Epithelial cell of umbilical artery (primary cell): ENCODE measurements around the gene ASH1L. TPM values are rescaled to one million over a fixed set of nuclear protein-coding genes. Genes with fewer than 3 reads are reported as not detected.

ENCODE experiments used
- total RNA-seq: library from RNA; depleted of rRNA; stranded (reverse); fragments of >200 nt; gene quantifications from 2 replicates; pipeline ENCODE4 v1.2.3, GENCODE V29; 2014

ASH1L gene
- 14.6 and 15.0 TPM in 2 replicates for total RNA-seq

DNA sequence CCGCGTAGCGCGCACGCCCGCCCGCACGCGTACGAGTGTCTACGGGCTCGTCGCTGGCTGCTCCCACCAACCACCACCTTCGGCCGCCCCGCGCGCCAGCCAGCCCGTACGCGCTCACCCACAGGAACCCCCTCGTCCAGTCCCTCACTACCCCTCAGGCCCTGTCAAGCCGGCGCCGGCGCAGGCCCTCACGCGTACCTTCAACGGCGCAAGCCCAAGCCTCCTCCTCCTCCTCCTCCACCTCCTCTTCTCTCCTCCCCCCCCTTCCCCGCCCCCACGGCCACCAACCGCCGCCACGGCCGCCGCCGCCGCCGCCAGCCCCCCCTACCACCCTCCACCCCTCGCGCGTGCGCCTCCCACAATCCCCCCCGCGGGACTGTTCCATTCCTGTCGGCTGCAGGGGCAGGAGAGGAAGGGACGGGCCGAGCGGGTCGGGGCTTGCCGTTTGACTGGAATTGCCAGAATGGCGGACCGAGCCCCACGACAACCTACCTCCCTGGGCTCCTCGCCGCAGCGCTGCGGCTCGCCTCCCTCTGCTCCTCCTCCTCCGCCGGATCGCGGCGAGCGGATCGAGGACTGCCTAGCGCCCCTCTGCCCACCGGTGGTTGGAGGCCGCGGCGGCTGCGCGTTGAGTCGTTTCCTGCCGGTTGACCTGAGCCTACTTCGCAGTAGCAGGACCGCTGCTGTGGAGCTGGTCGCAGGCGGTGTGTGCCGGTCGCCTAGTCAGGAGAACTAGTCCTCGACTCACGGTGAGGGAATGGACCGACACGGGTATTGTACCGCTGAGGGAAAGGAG is at the start of gene ASH1L:
TSS of gene ASH1L (minus strand) at position 223 of the 796 bp plus-strand sequence. CDS start 41,284 bp downstream, outside the sequence.

DNA sequence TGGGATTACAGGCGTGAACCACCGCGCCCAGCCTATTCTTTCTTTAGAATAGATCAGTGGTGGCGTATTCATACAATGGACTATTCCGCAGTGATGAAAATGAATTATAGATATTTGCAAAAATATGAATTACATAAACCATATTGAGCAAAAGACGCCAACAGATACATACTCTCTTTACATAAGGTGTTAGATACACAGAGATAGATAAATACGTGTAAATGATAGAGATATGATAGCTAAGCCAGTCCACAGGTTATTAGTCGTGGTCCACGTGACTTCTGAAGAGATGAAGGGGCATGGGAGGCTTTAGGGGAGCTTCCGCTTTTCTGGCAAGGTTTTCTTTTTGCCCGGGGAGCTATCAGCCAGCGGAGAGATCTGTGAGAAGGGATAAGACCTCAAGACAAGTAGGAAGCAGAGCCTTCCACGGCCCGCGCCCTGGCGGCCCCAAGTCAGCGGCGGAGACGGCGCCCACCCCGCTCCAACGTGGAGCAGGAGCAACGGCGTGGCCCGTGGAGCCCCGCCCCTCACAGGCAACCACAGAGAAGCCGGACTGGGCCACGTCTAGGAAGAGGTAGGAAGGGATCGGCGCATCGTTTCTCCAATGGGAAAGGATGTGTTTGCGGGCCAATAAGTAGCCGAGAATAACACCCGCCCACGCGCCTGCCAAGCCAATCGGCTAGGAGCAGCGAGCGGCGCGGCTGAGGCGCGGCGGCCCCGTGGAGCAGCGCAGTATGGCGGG is 47.1 kb upstream of the ASH1L start, which contains the start of gene MSTO1:
TSS of gene MSTO1 (plus strand) at position 704 of the 742 bp plus-strand sequence. CDS start at position 735, 31 bp downstream.

DNA sequence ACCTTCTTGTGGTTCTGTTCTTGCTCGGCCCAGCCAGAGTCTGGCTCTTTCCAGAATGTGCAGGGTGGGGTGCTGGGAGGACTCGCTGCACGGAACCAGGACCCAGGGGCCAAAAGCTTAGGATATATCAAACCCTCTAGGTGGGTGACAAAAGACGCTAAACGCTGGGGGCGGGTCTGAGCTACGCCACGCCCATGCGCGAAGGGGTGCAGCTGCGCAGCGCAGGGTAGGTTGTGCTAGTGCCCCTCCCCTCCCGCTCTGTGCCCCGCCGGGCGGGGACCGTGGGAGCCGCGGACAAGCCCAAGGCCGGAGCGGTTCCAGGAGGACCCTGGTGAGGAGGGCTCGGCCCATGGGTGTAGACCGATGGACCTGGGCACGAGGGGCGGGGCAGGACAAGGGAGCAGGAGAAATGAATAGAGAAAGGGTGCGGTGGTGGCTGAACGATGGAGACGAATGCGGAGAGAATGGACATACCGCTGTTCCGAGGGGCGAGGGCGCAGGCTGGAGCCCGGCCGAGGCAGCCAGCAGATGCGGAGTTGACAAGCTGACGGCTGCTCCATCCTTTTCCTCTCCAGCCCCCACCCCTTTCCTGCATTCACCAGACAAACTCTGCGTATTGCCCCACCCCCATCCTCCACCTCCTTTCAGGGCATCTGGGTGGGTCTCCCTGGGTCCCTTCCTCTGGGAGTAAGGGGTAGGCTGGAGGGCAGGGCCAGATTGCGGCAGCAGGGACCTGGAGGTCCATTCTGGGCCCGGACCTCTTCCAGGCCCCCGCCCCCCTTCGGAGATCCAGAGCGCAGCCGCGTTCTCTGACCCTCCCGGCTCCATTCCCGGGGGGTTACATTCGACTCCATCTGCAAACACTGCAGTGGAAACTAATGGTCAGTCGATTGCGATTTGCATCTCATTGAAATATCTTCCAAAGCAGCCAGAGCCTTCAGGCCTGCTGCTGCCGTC is 241.7 kb downstream of the ASH1L start, which contains the start of gene RUSC1:
TSS of gene RUSC1 (plus strand) at position 234 of the 957 bp plus-strand sequence. CDS start 880 bp downstream, outside the sequence.

DNA sequence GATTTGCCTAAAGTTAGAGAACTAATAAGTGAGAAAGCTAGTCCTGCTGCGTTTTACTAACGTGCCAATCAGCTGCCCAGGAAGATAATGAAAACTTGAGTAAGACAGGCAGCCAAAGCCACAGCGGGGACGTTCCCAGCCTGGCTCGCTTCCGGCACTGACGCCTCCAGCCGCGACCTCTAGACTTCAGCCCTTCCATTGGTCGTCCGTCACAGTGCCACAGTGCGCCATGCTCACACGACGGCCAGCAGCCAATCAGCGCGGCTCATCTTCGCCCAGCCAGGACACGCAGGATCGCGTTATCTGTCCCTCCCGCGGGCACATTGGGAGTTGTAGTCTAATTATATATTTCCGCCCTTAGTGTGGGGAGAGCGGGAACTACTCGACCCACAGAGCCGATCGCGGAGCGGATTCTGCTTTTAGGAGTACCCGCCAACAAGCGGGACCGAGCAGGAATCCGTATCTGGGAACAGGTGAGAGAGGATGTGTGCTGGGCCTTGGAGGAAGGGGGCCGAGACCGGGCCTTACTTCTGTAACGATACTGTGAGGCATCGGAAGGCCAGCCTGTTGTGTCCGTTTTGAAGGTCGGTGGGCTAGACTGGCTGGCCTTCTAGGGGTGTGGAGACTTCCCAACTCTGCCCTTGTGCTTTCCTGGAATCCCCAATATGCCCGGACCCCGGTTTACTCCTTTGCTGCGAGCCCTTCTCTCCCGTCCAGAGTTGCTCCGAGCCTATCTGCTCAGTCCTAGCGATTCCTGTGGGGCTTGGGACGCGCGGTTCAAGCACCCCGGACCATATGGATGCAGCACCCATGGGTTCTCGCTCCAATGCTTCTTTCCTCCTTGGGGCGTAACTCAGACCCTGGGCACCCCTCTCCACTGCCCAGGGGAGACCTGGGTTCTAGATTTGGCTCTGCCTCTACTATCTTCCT is 253.8 kb downstream of the ASH1L start, which contains the start of gene FDPS:
TSS of gene FDPS (plus strand) at position 374 of the 930 bp plus-strand sequence. CDS start 924 bp downstream, outside the sequence.

GRCh38 chr1:155301342-155301841 is 261.2 kb downstream of the ASH1L start, which contains the start of gene PKLR:
Gene PKLR, minus strand, starts transcription at chr1:155301438. Its CDS starts 43 bp downstream, at chr1:155301395.

Other genes starting within 250 kb of the ASH1L start
- 8.8 and 14.9 TPM in 2 replicates for gene RUSC1, start 241.9 kb downstream of the ASH1L start, total RNA-seq
- gene MSTO1, start 47.4 kb upstream of the ASH1L start, total RNA-seq: 15.9 and 25.2 TPM in 2 replicates
- gene YY1AP1, start 126.0 kb upstream of the ASH1L start, total RNA-seq: 26.0 and 52.0 TPM in 2 replicates
- gene DAP3, start 126.3 kb upstream of the ASH1L start, total RNA-seq: 66.9 and 78.9 TPM in 2 replicates